ENCODE data around the gene KCNC1. TPM values are rescaled to one million over a fixed set of nuclear protein-coding genes. Genes with fewer than 3 reads are reported as not detected.

KCNC1 gene
- total and polyA plus RNA-seq, 4 donors, result 0.54 TPM; not detected in 3

GRCh38 chr11:17802491-17802890 lies 67.9 kb downstream of the KCNC1 start:
- TF ChIP-seq CTCF (IDR thresholded peaks at IDR 0.05; ENCODE audit: low read depth, low read length, missing input control) (no peak), YY1 (IDR thresholded peaks at IDR 0.05) (no peak), HNF4A (conservative IDR thresholded peaks at IDR 0.05) (no peak), SP1 (IDR thresholded peaks at IDR 0.05) (no peak)
- Histone ChIP-seq H3K4me1 (ENCODE audit: control insufficient read depth in 4 of 4, insufficient read depth in 4 of 4, low read length in 3 of 4) (no peaks in the 10 kb centered on the region), H3K27me3 (ENCODE audit: control insufficient read depth in 4 of 4, insufficient read depth in 4 of 4, low read length in 3 of 4) (no peaks in the 10 kb centered on the region), H3K4me3 (ENCODE audit: low read depth in 1 of 3, low read length in 3 of 3) (no peak overlapping the region), H3K9me3 (ENCODE audit: control insufficient read depth in 4 of 4, low read length in 3 of 4) (no peaks in the 10 kb centered on the region), H3K36me3 (ENCODE audit: control insufficient read depth in 4 of 4, insufficient read depth in 3 of 4, low read depth in 1 of 4, low read length in 3 of 4) (no peaks in the 10 kb centered on the region), H3K27ac (ENCODE audit: low read depth in 1 of 2, low read length in 2 of 2) (no peak overlapping the region), H3K9ac (ENCODE audit: low read depth in 1 of 2, low read length in 2 of 2) (no peak overlapping the region)
- 93% methylated on average over 4 of the region's 4 CpGs for WGBS
- DNase-seq (ENCODE audit: low spot score), result no peak

GRCh38 chr11:17803754-17804334 lies 69.3 kb downstream of the KCNC1 start:
- TF ChIP-seq YY1 (IDR thresholded peaks at IDR 0.05), result no peak
- no peak for DNase-seq (ENCODE audit: low spot score)
- Histone ChIP-seq H3K27me3 (ENCODE audit: control insufficient read depth in 4 of 4, insufficient read depth in 4 of 4, low read length in 3 of 4) (no peaks in the 10 kb centered on the region), H3K36me3 (ENCODE audit: control insufficient read depth in 4 of 4, insufficient read depth in 3 of 4, low read depth in 1 of 4, low read length in 3 of 4) (no peaks in the 10 kb centered on the region), H3K4me3 (ENCODE audit: low read depth in 1 of 3, low read length in 3 of 3) (no peak overlapping the region), H3K9ac (ENCODE audit: low read depth in 1 of 2, low read length in 2 of 2) (no peak overlapping the region), H3K9me3 (ENCODE audit: control insufficient read depth in 4 of 4, low read length in 3 of 4) (no peaks in the 10 kb centered on the region), H3K4me1 (ENCODE audit: control insufficient read depth in 4 of 4, insufficient read depth in 4 of 4, low read length in 3 of 4) (no peaks in the 10 kb centered on the region), H3K27ac (ENCODE audit: low read depth in 1 of 2, low read length in 2 of 2) (no peak overlapping the region)
- 93% methylated on average over 7 of the region's 7 CpGs for WGBS

- 94% methylated on average over 4 of the region's 4 CpGs for WGBS
- Histone ChIP-seq H3K9ac (ENCODE audit: low read depth in 1 of 2, low read length in 2 of 2) (no peak overlapping the region), H3K27me3 (ENCODE audit: control insufficient read depth in 4 of 4, insufficient read depth in 4 of 4, low read length in 3 of 4) (no peaks in the 10 kb centered on the region), H3K36me3 (ENCODE audit: control insufficient read depth in 4 of 4, insufficient read depth in 3 of 4, low read depth in 1 of 4, low read length in 3 of 4) (no peaks in the 10 kb centered on the region), H3K4me3 (ENCODE audit: low read depth in 1 of 3, low read length in 3 of 3) (no peak overlapping the region), H3K27ac (ENCODE audit: low read depth in 1 of 2, low read length in 2 of 2) (no peak overlapping the region), H3K9me3 (ENCODE audit: control insufficient read depth in 4 of 4, low read length in 3 of 4) (no peaks in the 10 kb centered on the region), H3K4me1 (ENCODE audit: control insufficient read depth in 4 of 4, insufficient read depth in 4 of 4, low read length in 3 of 4) (no peaks in the 10 kb centered on the region)
- no peak for DNase-seq (ENCODE audit: low spot score)
- TF ChIP-seq HNF4G (IDR thresholded peaks at IDR 0.05), result no peak
- TF ChIP-seq FOXA1 (IDR thresholded peaks at IDR 0.05), result no peak
- TF ChIP-seq REST (IDR thresholded peaks at IDR 0.05), result no peak
- no peak for TF ChIP-seq HNF4A (conservative IDR thresholded peaks at IDR 0.05)
- TF ChIP-seq NR2F2 (IDR thresholded peaks at IDR 0.05), result no peak
- TF ChIP-seq ATF3 (IDR thresholded peaks at IDR 0.05), result no peak
These were observed 70.5 kb downstream of the KCNC1 start for GRCh38 chr11:17805043-17805442.
